ENCODE data around the gene POGK.
A peak's percentile ranks its signal among the peaks of the same experiment; 100 is the strongest.

The POGK gene

GRCh38 chr1:166902279-166902678 lies 63.0 kb downstream of the POGK start:
- Mint-ChIP-seq H3K9me3 (peaks cover 5% of the 10 kb centered on the region), H3K4me3 (no peak overlapping the region)
- CTCF ChIA-PET, result interaction anchor here (1.0 to 2.6 kb wide), 3 partner anchors 8 to 157 kb away, joined by 4 to 17 read pairs (median 6); no protein-coding TSS in a partner anchor

GRCh38 chr1:166903232-166903631 lies 64.0 kb downstream of the POGK start:
- no peak overlapping the region for H3K27ac Mint-ChIP-seq
- H3K4me1 Mint-ChIP-seq, result peaks cover 19% of the 10 kb centered on the region
- CTCF ChIA-PET, result interaction anchor here (20.7 kb wide), 1 partner anchor 155 kb away, joined by 682 read pairs; no protein-coding TSS in a partner anchor
- no peaks in the 10 kb centered on the region for H3K36me3 Mint-ChIP-seq
- H3K27me3 Mint-ChIP-seq, result peaks cover 21% of the 10 kb centered on the region
- H3K9me3 Mint-ChIP-seq, result no peaks in the 10 kb centered on the region
- no peak overlapping the region for H3K4me3 Mint-ChIP-seq
- DNase-seq, result no peak

More at GRCh38 chr1:166902279-166902678, 63.0 kb downstream of the POGK start:
- Mint-ChIP-seq H3K27me3 (peaks cover 25% of the 10 kb centered on the region), H3K27ac (no peak overlapping the region), H3K4me1 (peaks cover 14% of the 10 kb centered on the region), H3K36me3 (no peaks in the 10 kb centered on the region)
- DNase-seq, result no peak

GRCh38 chr1:166905136-166905535 lies 65.9 kb downstream of the POGK start:
- Mint-ChIP-seq H3K36me3 (no peaks in the 10 kb centered on the region), H3K27ac (no peak overlapping the region), H3K9me3 (no peaks in the 10 kb centered on the region), H3K4me1 (peaks cover 19% of the 10 kb centered on the region), H3K4me3 (no peak overlapping the region), H3K27me3 (peaks cover 11% of the 10 kb centered on the region)
- no peak for DNase-seq
- CTCF ChIA-PET, result interaction anchor here (1.2 to 20.7 kb wide), 2 partner anchors 20 to 153 kb away, joined by 5 to 682 read pairs; no protein-coding TSS in a partner anchor

- Mint-ChIP-seq H3K36me3 (no peaks in the 10 kb centered on the region), H3K27ac (peak overlapping the region; percentile 16), H3K27me3 (peaks cover 8% of the 10 kb centered on the region), H3K4me1 (peaks cover 25% of the 10 kb centered on the region), H3K4me3 (no peak overlapping the region), H3K9me3 (no peaks in the 10 kb centered on the region)
- CTCF ChIA-PET, result interaction anchor here (0.5 to 20.7 kb wide), 4 partner anchors 21 to 153 kb away, joined by 3 to 682 read pairs (median 4); no protein-coding TSS in a partner anchor
- peak; percentile 25 for DNase-seq
Observed at GRCh38 chr1:166905900-166906299, 66.6 kb downstream of the POGK start.
